ENCODE measurements around the gene CLK2.
A peak's percentile ranks its signal among the peaks of the same experiment; 100 is the strongest.
"Not testable (repeated sequence)": the region's sequence is repeated elsewhere in the genome, so short reads cannot be mapped to it uniquely, and the experiment has no call there.

The CLK2 gene

DNA sequence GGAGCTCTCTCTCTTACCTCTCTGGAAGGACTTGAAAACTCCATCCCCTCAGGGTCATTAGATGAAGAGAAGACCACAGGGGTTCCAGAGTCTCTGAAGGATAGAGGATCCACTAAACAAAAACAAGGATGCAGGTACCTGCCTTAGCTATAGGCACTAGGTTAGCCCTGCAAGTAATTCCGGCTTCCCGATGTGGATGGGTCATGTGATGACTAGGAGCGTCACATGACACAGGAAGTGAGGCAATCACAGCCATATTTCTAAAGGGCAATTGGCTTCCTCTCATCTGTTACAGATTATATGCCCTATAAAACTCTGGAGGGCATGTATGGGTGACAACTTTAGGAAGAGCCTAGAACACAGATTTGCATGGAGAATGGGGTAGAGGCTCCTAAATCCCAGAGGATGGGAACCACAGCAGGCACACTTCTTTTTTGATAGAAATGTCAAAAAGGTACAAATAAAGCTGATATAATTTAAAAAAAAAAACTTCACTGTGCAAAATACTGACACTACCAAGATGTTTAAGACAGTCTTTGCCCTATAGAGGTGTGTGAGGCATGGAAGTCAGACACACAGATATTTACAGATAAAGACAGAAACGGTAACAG is 32.1 kb downstream of the CLK2 start:
- peak; percentile 95 for DNase-seq

DNA sequence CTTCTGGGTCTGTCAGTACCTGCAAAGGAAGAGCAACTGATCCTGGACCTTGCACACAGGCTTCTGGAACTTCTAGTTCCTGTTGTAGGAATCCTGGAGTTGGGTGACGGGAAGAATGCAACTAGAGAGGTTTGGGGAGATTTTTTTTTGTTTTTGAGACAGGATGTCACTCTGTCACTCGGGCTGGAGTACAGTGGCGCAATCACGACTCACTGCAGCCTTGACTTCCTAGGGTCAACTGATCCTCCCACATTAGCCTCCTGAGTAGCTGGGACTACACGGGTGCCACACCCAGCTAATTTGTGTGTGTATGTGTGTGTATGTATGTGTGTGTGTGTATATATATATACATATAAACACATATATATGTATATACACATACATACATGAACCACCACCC is 36.9 kb downstream of the CLK2 start:
- no peak for DNase-seq

DNA sequence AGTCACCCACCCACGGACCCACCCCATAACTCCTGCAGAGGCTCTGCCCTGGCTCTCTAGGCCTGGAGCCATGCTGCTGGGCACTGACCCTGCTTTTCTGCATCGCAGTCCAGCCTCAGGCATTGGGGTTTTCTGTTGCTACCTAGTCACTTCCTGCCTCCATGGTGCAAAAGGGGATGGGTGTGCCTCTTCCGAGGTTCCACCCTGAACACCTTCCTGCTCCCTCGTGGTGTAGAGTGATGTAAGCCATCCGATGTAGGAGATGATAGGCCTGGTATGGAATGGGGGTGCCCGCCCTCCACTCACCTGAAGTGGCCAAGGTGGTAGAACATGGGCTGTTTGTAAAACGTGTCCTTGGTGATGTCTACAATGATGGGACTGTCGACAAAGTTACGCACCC is 37.9 kb downstream of the CLK2 start:
- DNase-seq = not testable (repeated sequence)

DNA sequence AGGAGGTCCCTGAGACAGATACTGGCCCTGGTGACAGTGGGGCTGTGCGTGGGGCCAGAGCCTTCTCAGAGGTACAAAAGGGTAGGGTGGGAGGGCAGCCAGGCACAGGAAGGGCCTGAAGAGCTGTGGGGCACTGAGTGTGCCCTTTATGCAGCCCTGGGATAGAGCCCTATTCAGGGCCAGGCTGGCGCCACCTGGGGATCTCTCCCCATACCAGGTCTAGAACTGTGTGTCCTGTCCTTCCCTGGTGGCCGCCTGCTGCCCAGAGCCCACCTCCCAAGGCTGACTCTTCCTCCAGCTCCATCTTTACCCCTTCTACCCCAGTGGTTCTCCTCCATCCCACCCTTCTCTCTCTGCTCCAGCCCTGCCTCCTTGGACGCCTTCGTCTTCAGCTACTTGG is 39.8 kb downstream of the CLK2 start:
- not testable (repeated sequence) for DNase-seq

DNA sequence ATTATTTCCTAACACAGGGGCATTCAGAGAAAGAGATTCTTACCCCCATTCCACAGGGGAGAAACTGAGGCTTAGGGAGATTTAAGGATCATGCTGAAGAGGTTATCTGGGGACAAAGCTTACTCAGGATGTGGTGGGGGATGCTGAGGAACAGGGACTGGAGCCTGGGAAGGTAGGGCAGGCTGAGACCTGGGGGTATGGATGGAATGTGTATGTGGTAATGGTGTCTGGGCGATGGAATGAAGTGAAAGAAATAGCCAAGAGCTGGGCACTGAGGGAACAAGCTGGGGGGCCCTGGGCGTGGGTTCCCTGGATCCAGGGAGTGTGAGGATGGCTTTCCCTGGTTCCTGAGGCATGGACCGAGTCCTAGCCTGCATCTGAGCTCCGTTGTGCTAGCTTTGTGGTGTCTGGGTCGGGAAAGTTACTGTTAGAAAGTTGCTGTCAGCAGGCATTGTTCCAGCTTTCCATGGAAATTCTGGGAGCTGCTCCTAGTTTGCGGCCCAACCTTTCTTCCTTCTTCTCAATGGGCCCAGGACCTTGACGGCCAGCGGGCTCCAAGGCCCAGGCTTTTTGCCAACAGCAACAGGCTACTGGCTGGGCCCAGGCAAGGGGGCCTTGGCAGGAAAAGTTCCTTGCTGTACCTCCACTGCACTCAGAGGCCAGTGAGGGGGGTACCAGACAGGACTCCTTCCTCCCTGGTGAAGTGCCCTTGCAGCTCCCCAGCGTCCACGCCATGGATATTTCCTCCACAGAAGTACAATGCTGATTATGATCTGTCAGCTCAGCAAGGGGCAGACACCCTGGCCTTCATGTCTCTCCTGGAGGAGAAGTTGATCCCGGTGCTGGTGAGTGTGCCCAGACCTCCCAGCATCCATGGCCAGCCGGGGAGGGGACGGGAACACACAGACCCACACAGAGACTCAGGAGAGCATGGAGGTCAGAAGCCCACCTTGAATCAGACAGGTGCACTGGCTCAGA is 41.0 kb downstream of the CLK2 start:
- peak; percentile 48 for DNase-seq

DNA sequence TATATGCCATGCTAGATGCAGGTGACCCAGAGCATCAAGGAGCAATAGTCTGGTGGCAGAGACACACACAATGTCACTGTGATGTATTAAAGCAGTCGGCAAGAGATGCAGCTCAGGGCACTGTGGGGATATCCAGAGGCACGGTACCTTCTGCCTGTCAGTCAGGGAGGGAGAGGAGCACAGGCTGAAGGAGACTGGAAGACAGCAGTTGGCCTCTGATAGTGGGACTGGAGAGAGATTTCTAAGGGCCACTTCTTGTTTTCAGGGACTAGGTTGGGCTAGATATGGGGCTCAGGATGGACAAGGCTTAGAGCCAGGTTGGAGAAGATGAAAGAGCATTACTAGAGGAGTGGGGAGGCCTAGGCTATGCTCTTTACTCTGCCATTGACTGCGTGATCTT is 42.0 kb downstream of the CLK2 start:
- DNase-seq = not testable (repeated sequence)

DNA sequence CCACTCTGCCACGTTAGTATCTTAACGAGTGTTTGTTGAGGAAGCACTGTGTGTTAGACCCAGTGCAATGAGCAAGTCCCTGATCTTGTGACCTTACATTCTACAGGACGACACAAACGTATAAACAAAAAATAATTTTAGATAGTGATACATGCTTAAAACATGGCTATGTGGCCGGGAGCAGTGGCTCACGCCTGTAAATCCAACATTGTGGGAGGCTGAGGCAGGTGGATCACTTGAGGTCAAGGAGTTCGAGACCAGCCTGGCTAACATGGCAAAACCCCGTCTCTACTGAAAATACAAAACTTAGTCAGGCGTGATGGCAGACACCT is 45.2 kb downstream of the CLK2 start:
- no peak for DNase-seq

DNA sequence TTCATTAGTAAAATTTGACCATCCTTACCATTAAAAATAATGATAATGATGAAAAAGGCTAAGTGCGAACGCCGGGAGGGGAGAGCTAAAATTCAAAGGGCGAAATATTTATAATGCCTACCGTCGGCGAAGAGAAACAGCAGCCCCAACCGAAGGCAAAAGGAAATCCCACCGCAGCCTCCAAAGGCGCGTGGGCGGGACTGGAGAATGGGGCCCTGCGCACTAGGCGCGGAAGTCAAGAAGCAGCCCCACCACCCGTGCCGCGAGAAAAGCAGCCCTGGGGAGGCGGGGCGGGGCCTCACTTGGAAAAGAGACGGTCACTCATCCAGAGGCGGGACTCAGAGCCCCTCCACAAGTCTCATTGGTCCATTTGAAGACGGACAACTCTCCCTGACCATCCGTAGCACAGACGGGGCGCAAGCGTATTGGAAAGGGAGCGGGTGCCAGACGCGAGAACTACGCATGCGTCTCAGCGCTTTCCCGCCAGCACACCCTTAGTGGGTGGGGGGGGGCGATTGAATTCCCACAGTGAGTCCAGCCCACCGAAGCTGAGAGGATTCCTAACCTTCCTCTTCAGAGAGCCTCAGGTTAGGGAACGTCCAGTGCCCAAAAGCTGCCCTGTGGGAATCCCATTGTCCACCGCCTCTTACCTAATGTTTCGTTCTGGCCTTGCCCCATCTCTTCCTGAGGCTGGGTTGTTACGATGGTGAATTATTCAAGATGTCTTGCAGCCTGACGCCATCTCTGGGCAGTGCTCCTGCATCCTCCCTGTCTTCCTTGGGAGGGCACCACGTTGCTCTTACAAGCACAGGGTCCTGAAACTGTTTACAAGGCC is 45.8 kb downstream of the CLK2 start:
- DNase-seq = peak; percentile 100

DNA sequence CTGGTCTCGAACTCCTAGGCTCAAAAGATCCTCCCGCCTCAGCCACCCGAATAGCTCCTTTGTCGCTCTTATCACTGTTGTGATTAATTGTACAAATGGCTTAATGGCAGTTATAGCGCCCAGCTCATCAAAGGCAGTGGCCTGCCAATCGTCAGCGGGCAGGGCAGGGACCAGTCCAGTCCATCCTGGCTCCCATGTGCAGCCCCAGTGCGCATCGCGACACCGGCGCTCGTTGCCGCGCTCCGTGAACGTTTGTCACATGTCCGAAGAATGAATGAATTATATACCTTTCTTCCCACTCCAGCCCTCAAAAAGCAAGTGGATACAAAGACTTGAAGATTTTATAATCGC is 46.4 kb downstream of the CLK2 start:
- peak; percentile 91 for DNase-seq

DNA sequence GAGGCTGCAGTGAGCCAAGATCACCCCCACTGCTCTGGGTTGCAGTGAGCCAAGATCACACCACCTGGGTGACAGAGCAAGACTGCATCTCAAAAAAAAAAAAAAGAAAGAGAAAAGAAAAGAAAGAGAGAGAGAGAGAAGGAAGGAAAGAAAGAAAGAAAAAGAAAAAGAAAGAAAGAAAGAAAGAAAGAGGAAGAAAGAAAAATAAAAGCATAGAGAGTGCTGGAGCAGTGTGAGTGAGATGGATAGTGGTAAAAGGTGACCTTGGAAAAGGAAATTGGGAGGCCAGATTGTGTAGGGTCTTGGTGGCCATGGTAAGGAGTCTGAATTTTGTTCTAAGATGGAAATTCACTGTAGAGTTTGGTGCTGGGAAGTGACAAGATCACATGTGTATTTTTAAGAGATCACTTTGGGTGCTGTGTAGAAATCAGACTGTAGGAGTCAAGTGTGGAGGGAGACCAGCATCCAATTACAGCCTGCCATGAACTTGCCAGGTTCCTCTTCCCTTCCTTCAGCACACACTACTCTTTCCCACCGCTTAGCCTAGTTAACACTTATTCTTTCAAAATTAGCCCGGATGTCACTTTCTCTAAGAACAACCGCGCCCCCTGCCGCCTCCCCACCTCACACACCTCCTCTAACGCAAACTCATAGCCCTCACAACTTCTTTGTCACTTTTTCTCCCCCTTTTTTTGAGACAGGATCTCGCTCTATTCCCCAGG is 47.0 kb downstream of the CLK2 start:
- peak; percentile 89 for DNase-seq

DNA sequence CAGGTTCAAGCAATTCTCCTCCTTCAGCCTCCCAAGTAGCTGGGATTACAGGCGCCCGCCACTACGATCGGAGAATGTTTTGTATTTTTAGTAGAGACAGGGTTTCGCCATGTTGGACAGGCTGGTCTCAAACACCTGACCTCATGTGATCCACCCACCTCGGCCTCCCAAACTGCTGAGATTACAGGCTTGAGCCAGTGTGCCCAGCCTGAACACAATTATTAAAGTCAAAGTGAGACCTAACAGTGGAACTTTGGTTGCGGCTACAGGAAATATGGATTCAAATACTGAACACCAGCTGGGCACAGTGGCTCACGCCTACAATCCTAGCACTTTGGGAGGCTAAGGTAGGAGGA is 47.9 kb downstream of the CLK2 start:
- DNase-seq = not testable (repeated sequence)

DNA sequence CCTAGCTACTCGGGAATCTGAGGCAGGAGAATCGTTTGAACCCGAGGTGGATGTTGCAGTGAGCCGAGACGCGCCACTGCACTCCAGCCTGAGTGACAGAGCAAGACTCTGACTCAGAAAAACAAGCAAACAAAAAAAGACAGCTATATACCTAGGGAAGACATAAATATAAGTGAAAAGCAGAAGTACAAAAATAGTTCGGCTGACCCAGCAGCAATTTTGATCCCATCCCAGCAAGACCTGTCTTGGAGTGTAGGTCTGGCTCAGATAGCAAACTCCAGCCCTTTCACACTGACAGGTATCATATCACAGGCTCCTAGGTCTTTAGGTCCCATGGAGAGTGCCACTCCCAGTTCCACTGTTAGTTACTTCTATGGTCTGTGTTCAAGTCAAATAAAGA is 50.3 kb downstream of the CLK2 start:
- no peak for DNase-seq

DNA sequence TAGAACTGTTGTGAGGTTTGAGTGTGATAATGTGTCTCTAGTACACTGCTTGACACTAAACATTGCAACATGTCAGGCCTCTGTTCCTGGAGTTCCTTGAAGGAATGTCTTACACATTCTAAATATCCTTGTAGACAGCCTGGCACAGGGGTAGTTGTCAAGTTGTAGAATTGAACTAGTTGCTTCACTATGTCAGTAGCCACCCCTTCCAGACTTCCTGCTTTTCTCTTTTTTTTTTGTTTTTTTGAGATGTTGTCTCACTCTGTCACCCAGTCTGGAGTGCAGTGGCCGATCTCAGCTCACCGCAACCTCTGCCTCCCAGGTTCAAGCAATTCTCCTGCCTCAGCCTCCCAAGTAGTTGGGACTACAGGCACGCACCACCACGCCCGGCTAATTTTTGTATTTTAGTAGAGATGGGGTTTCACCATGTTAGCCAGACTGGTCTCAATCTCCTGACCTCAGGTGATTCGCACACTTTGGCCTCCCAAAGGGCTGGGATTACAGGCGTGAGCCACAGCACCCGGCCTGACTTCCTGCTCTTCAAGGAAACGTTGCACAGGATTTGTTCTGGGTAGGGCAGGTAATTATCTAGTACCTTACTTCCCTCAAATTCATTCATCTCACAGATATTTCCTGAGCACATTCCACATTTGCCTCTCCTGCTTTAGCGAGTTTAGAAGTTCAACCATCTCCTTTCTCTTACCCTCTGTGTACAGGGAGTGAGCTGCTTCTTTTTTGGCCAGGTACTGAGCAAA is 52.9 kb downstream of the CLK2 start:
- not testable (repeated sequence) for DNase-seq

DNA sequence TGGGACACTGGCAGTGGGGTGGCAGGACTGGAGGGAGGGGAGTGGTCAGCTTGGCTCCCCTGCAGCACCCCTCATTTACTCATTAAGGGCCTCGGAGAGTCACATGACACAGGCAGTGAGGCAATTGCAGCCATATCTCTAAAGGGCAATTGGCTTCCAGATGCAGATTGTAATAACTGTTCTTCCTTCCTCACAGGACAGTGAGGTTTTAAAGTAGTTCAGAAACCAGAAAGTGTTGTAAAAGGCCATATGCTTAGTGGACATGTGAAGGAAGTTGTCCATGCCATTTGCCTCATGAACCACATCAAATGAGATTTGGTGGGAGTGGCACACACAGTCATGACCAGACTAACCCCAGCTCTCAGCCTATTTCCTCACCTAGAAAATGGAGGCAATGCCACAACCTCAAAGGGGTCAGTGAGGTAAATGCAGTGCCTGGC is 53.7 kb downstream of the CLK2 start:
- peak; percentile 78 for DNase-seq

DNA sequence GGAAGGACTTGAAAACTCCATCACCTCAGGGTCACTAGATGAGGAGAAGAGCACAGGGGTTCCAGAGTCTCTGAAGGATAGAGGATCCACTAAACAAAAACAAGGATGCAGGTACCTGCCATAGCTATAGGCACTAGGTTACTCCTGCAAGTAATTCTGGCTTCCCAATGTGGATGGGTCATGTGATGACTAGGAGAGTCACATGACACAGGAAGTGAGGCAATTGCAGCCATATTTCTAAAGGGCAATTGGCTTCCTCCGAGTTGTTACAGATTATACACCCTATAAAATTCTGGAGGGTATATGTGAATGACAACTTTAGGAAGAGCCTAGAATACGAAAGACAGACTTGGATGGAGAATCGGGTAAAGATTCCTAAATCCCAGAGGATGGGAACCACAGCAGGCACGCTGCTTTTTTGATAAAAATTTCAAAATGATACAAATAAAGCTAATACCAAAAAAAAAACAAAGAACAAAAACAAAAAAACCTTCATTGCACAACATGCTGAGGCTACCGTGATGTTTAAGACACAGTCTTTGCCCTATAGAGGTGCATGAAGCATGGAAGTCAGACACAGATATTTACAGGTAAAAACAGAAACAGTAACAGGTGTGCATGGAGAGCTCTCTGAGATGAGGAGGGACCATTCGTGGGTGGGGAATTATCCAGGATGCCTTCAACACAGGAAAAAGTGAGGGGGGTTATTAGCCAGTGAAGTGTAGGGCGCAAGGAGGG is 54.3 kb downstream of the CLK2 start:
- peak; percentile 95 for DNase-seq

DNA sequence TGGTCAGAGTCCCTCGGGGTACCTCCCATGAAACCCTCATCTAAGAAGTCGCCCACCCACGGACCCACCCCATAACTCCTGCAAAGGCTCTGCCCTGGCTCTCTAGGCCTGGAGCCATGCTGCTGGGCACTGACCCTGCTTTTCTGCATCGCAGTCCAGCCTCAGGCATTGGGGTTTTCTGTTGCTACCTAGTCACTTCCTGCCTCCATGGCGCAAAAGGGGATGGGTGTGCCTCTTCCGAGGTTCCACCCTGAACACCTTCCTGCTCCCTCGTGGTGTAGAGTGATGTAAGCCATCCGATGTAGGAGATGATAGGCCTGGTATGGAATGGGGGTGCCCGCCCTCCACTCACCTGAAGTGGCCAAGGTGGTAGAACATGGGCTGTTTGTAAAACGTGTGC is 58.6 kb downstream of the CLK2 start:
- DNase-seq = not testable (repeated sequence)
